ENCODE measurements around the gene SNED1.

The SNED1 gene

GRCh38 chr2:241000831-241001321 is 2.5 kb downstream of the SNED1 start:
- Histone ChIP-seq H3K9ac (ENCODE audit: low read length) (no peak overlapping the region), H3K36me3 (replicated peaks; ENCODE audit: insufficient read depth, low read length) (no peaks in the 10 kb centered on the region), H3F3A (ENCODE audit: insufficient read depth, low read length) (no peaks in the 10 kb centered on the region), H3K79me2 (ENCODE audit: low read length) (no peaks in the 10 kb centered on the region), H3K27me3 (replicated peaks; ENCODE audit: insufficient read depth, low read length) (peaks cover 6% of the 10 kb centered on the region; the same call in 1 of the 2 replicates), H4K20me1 (ENCODE audit: insufficient read depth, low read length) (no peaks in the 10 kb centered on the region), H3K4me1 (ENCODE audit: low read length) (no peaks in the 10 kb centered on the region), H2AFZ (ENCODE audit: low read length) (no peak overlapping the region), H3K4me3 (ENCODE audit: low read length) (no peak overlapping the region), H3K9me3 (replicated peaks; ENCODE audit: insufficient read depth, low read length) (no peaks in the 10 kb centered on the region), H3K4me2 (ENCODE audit: low read depth, low read length) (no peak overlapping the region), H3K9me2 (replicated peaks; ENCODE audit: insufficient read depth, low read length) (no peaks in the 10 kb centered on the region), H3K27ac (ENCODE audit: low read length) (no peak overlapping the region)
- no peak for DNase-seq
- TF ChIP-seq CTCF (IDR thresholded peaks at IDR 0.05; ENCODE audit: low read length), result no peak
- no peak for TF ChIP-seq EZH2phosphoT487 (IDR thresholded peaks at IDR 0.05; ENCODE audit: low read length)
- TF ChIP-seq EZH2 (optimal IDR thresholded peaks at IDR 0.05; ENCODE audit: low read depth, low read length), result no peak

GRCh38 chr2:241001413-241002274 is 3.2 kb downstream of the SNED1 start:
- H3K4me2 ChIP-seq (ENCODE audit: low read depth, low read length), result no peak overlapping the region
- no peaks in the 10 kb centered on the region for H4K20me1 ChIP-seq (ENCODE audit: insufficient read depth, low read length)
- no peaks in the 10 kb centered on the region for H3K4me1 ChIP-seq (ENCODE audit: low read length)
- DNase-seq, result no peak
- no peaks in the 10 kb centered on the region for H3K9me2 ChIP-seq (replicated peaks; ENCODE audit: insufficient read depth, low read length)
- H3K79me2 ChIP-seq (ENCODE audit: low read length), result no peaks in the 10 kb centered on the region
- H3K4me3 ChIP-seq (ENCODE audit: low read length), result no peak overlapping the region
- no peak overlapping the region for H3K27ac ChIP-seq (ENCODE audit: low read length)
- H2AFZ ChIP-seq (ENCODE audit: low read length), result no peak overlapping the region
- H3K9me3 ChIP-seq (replicated peaks; ENCODE audit: insufficient read depth, low read length), result no peaks in the 10 kb centered on the region
- TF ChIP-seq EZH2phosphoT487 (IDR thresholded peaks at IDR 0.05; ENCODE audit: low read length) (no peak), CTCF (IDR thresholded peaks at IDR 0.05; ENCODE audit: low read length) (no peak), EZH2 (optimal IDR thresholded peaks at IDR 0.05; ENCODE audit: low read depth, low read length) (no peak)
- H3K36me3 ChIP-seq (replicated peaks; ENCODE audit: insufficient read depth, low read length), result no peaks in the 10 kb centered on the region
- H3K9ac ChIP-seq (ENCODE audit: low read length), result no peak overlapping the region
- H3K27me3 ChIP-seq (replicated peaks; ENCODE audit: insufficient read depth, low read length), result peaks cover 13% of the 10 kb centered on the region
- no peaks in the 10 kb centered on the region for H3F3A ChIP-seq (ENCODE audit: insufficient read depth, low read length)

- H3K27ac ChIP-seq (ENCODE audit: low read length), result no peak overlapping the region
- H3K9me2 ChIP-seq (replicated peaks; ENCODE audit: insufficient read depth, low read length), result no peaks in the 10 kb centered on the region
- no peak overlapping the region for H3K4me2 ChIP-seq (ENCODE audit: low read depth, low read length)
- H3F3A ChIP-seq (ENCODE audit: insufficient read depth, low read length), result no peaks in the 10 kb centered on the region
- H3K4me3 ChIP-seq (ENCODE audit: low read length), result no peak overlapping the region
- H3K9me3 ChIP-seq (replicated peaks; ENCODE audit: insufficient read depth, low read length), result no peaks in the 10 kb centered on the region
- H2AFZ ChIP-seq (ENCODE audit: low read length), result no peak overlapping the region
- H3K27me3 ChIP-seq (replicated peaks; ENCODE audit: insufficient read depth, low read length), result peaks cover 20% of the 10 kb centered on the region
- no peaks in the 10 kb centered on the region for H4K20me1 ChIP-seq (ENCODE audit: insufficient read depth, low read length)
- H3K4me1 ChIP-seq (ENCODE audit: low read length), result no peaks in the 10 kb centered on the region
- no peak overlapping the region for H3K9ac ChIP-seq (ENCODE audit: low read length)
- H3K36me3 ChIP-seq (replicated peaks; ENCODE audit: insufficient read depth, low read length), result no peaks in the 10 kb centered on the region
- no peaks in the 10 kb centered on the region for H3K79me2 ChIP-seq (ENCODE audit: low read length)
- TF ChIP-seq CTCF (IDR thresholded peaks at IDR 0.05; ENCODE audit: low read length) (no peak), EZH2 (optimal IDR thresholded peaks at IDR 0.05; ENCODE audit: low read depth, low read length) (no peak), EZH2phosphoT487 (IDR thresholded peaks at IDR 0.05; ENCODE audit: low read length) (no peak)
- DNase-seq, result no peak
These were observed 4.0 kb downstream of the SNED1 start for GRCh38 chr2:241002275-241003046.
